Measurements from ENCODE around the gene CACNG4. TPM values are rescaled to one million over a fixed set of nuclear protein-coding genes. Genes with fewer than 3 reads are reported as not detected.
"Not testable (repeated sequence)": the region's sequence is repeated elsewhere in the genome, so short reads cannot be mapped to it uniquely, and the experiment has no call there.

CACNG4 gene
- total RNA-seq, 1 experiment from 2014 or later, result 6.3 TPM

DNA sequence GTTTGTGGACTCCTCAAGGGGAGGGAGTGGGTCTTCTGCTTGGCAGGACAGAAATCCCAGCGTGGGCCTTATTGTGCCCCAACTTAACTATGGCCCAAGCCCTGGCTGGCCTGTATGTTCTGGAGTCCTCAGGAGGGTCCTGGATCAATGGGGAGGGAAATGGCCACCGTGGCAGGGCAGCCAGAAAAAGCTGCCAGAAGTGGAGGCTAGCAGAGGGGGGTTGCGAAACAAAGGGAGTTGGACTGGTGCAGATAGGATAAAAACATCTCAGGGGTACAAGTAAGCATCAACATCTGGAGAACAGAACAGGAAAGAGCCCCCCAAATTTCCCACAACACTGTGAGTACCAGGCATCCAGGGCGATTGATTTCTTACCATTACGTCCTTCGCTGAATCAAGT lies 76.1 kb downstream of the CACNG4 start:
- no peak overlapping the region for H4K91ac ChIP-seq (ENCODE audit: insufficient read length, low read depth, low read length)
- H2BK120ac ChIP-seq (ENCODE audit: low read depth, low read length, poor library complexity, severe bottlenecking), result no peak overlapping the region
- H3K9ac ChIP-seq (ENCODE audit: extremely low read depth, insufficient read length, low read length), result no peak overlapping the region
- H3K9me3 Mint-ChIP-seq, result no peaks in the 10 kb centered on the region; a peak in 1 of 5 replicates
- no peak overlapping the region for H4K5ac ChIP-seq (ENCODE audit: insufficient read length, low read depth, low read length)
- no peak overlapping the region for H3K27ac Mint-ChIP-seq
- no peak overlapping the region for H2BK20ac ChIP-seq (ENCODE audit: low read depth, low read length, poor library complexity, severe bottlenecking)
- peaks cover 2% of the 10 kb centered on the region for H3K27me3 Mint-ChIP-seq (ENCODE audit: low read depth)
- H3K9me3 ChIP-seq (ENCODE audit: control insufficient read depth, low read depth, low read length), result no peaks in the 10 kb centered on the region
- H2AFZ ChIP-seq (ENCODE audit: low read length), result no peak overlapping the region
- H4K8ac ChIP-seq (replicated peaks; ENCODE audit: insufficient read length, low read depth, low read length), result no peak overlapping the region
- H3K23ac ChIP-seq (ENCODE audit: insufficient read length, low read depth, low read length), result no peak overlapping the region
- WGBS (ENCODE audit: extremely low coverage, insufficient read length, low lambda C conversion rate), result no CpG with 5 or more reads among the region's 6 CpGs
- H2AK5ac ChIP-seq (ENCODE audit: insufficient read length, low read length), result no peak overlapping the region
- no peaks in the 10 kb centered on the region for H3K27me3 ChIP-seq (ENCODE audit: insufficient read depth, low read length)
- H4K20me1 ChIP-seq (ENCODE audit: control insufficient read depth, insufficient read depth, insufficient read length), result no peaks in the 10 kb centered on the region
- H3K79me1 ChIP-seq (ENCODE audit: insufficient read depth, low read depth, low read length, poor library complexity, severe bottlenecking), result no peaks in the 10 kb centered on the region
- no peaks in the 10 kb centered on the region for H3K79me2 ChIP-seq (ENCODE audit: insufficient read depth, low read length)
- TF ChIP-seq CTCF (conservative IDR thresholded peaks at IDR 0.05), result no peak
- no peak overlapping the region for H3K27ac ChIP-seq (ENCODE audit: insufficient read length, low read depth, low read length)
- no peak overlapping the region for H2BK15ac ChIP-seq (ENCODE audit: low read depth, low read length)
- H2BK5ac ChIP-seq (ENCODE audit: insufficient read length, low read length), result no peak overlapping the region
- no peaks in the 10 kb centered on the region for H3K23me2 ChIP-seq (ENCODE audit: insufficient read length, low read depth, low read length, poor library complexity, severe bottlenecking)
- no peak overlapping the region for H3K4me2 ChIP-seq (ENCODE audit: insufficient read depth, insufficient read length, low read length)
- H3K4me1 Mint-ChIP-seq, result peaks cover 8 to 13% of the 10 kb centered on the region in 2 experiments; a peak in 3 of 4 replicates
- H3T11ph ChIP-seq (ENCODE audit: low read length), result no peak overlapping the region
- no peak for DNase-seq
- no peak overlapping the region for H3K4me3 Mint-ChIP-seq
- no peak overlapping the region for H3K4ac ChIP-seq (ENCODE audit: low read depth, low read length)
- no peak overlapping the region for H2BK12ac ChIP-seq (ENCODE audit: insufficient read length, low read depth, low read length)
- no peaks in the 10 kb centered on the region for H3K4me1 ChIP-seq (ENCODE audit: insufficient read depth, low read length)
- H3K56ac ChIP-seq (ENCODE audit: insufficient read length, low read depth, low read length), result no peak overlapping the region
- no peak overlapping the region for H3K14ac ChIP-seq (ENCODE audit: insufficient read depth, low read length)
- H3K18ac ChIP-seq (ENCODE audit: insufficient read length, low read depth, low read length), result no peak overlapping the region
- H3K36me3 Mint-ChIP-seq (ENCODE audit: insufficient read depth in 1 of 3, low read depth in 3 of 3), result no peaks in the 10 kb centered on the region

- H3K27me3 ChIP-seq (ENCODE audit: insufficient read depth, low read length); H3K27ac Mint-ChIP-seq; H3K27me3 Mint-ChIP-seq (ENCODE audit: low read depth); H4K20me1 ChIP-seq (ENCODE audit: control insufficient read depth, insufficient read depth, insufficient read length); H2BK5ac ChIP-seq (ENCODE audit: insufficient read length, low read length); H2BK15ac ChIP-seq (ENCODE audit: low read depth, low read length); H3K36me3 Mint-ChIP-seq (ENCODE audit: insufficient read depth in 1 of 3, low read depth in 3 of 3); DNase-seq; H3K9ac ChIP-seq (ENCODE audit: extremely low read depth, insufficient read length, low read length); H2BK20ac ChIP-seq (ENCODE audit: low read depth, low read length, poor library complexity, severe bottlenecking); H2AFZ ChIP-seq (ENCODE audit: low read length); H3K56ac ChIP-seq (ENCODE audit: insufficient read length, low read depth, low read length); H4K8ac ChIP-seq (replicated peaks; ENCODE audit: insufficient read length, low read depth, low read length); H3K4me3 Mint-ChIP-seq; H3K18ac ChIP-seq (ENCODE audit: insufficient read length, low read depth, low read length); H2AK5ac ChIP-seq (ENCODE audit: insufficient read length, low read length); H3T11ph ChIP-seq (ENCODE audit: low read length); H3K79me1 ChIP-seq (ENCODE audit: insufficient read depth, low read depth, low read length, poor library complexity, severe bottlenecking); H3K9me3 ChIP-seq (ENCODE audit: control insufficient read depth, low read depth, low read length); H2BK12ac ChIP-seq (ENCODE audit: insufficient read length, low read depth, low read length); H4K5ac ChIP-seq (ENCODE audit: insufficient read length, low read depth, low read length); H3K79me2 ChIP-seq (ENCODE audit: insufficient read depth, low read length); H3K9me3 Mint-ChIP-seq; H4K91ac ChIP-seq (ENCODE audit: insufficient read length, low read depth, low read length); H2BK120ac ChIP-seq (ENCODE audit: low read depth, low read length, poor library complexity, severe bottlenecking); H3K4ac ChIP-seq (ENCODE audit: low read depth, low read length); H3K23ac ChIP-seq (ENCODE audit: insufficient read length, low read depth, low read length); H3K4me2 ChIP-seq (ENCODE audit: insufficient read depth, insufficient read length, low read length); H3K14ac ChIP-seq (ENCODE audit: insufficient read depth, low read length); H3K27ac ChIP-seq (ENCODE audit: insufficient read length, low read depth, low read length); H3K4me1 ChIP-seq (ENCODE audit: insufficient read depth, low read length); H3K23me2 ChIP-seq (ENCODE audit: insufficient read length, low read depth, low read length, poor library complexity, severe bottlenecking): not testable (repeated sequence)
- no CpG with 5 or more reads among the region's 5 CpGs for WGBS (ENCODE audit: extremely low coverage, insufficient read length, low lambda C conversion rate)
- H3K4me1 Mint-ChIP-seq, result peaks cover 8 to 13% of the 10 kb centered on the region in 2 experiments; a peak in 3 of 4 replicates
Observed at GRCh38 chr17:67041119-67041518, 76.6 kb downstream of the CACNG4 start.

Measured in H9 (cell line).